Keratinocyte (primary cell): ENCODE results near the gene ZNF615. TPM values are rescaled to one million over a fixed set of nuclear protein-coding genes. Genes with fewer than 3 reads are reported as not detected.

Experiments used
- DNase-seq: peaks from one replicate; pipeline ENCODE4 v3.0.0-alpha.2; 2011; ENCODE audit warnings: low read depth, missing footprints, low spot score
- FAIRE-seq: peaks from 2 replicates; lab custom pipeline; 2011; peaks lifted over from hg19 to GRCh38; lab: Jason Lieb, UNC
- H2AFZ ChIP-seq: 2 replicates; pipeline ENCODE4 v1.6.0; 2012; ENCODE audit warnings: low read length, control low read depth, inconsistent platforms; ENCODE audit not compliant: control insufficient read depth
- H3K27ac ChIP-seq: 2 replicates; pipeline ENCODE4 v1.5.1; 2011; ENCODE audit warnings: low read length; ENCODE audit not compliant: control insufficient read depth, insufficient read depth
- H3K27me3 ChIP-seq: 3 replicates; pipeline ENCODE4 v1.6.0; 2011; ENCODE audit warnings: low read length; ENCODE audit not compliant: control insufficient read depth, insufficient read depth; ENCODE audit errors: extremely low read depth
- H3K36me3 ChIP-seq, 2 experiments: 2 replicates in 1 of 2; 3 replicates in 1 of 2; pipeline ENCODE4 v1.5.1; 2011; ENCODE audit warnings: low read length in 2 of 2, mild to moderate bottlenecking in 1 of 2; ENCODE audit not compliant: control insufficient read depth in 2 of 2, insufficient read depth in 2 of 2; ENCODE audit errors: extremely low read depth in 1 of 2
- H3K4me1 ChIP-seq: 3 replicates; pipeline ENCODE4 v1.5.1; 2011; ENCODE audit warnings: low read length; ENCODE audit not compliant: control insufficient read depth, insufficient read depth; ENCODE audit errors: extremely low read depth
- H3K4me2 ChIP-seq: 3 replicates; pipeline ENCODE4 v1.6.0; 2011; ENCODE audit warnings: low read depth, low read length; ENCODE audit not compliant: control insufficient read depth, insufficient read depth; ENCODE audit errors: extremely low read depth
- H3K4me3 ChIP-seq, 3 experiments: fragments of 200-600 bp in 1 of 3; sonication (generic) in 1 of 3; 2 replicates in 2 of 3; 3 replicates in 1 of 3; pipeline ENCODE4 v1.5.1; 2011 to 2016; ENCODE audit warnings: low read length in 3 of 3, mild to moderate bottlenecking in 3 of 3, control low read depth in 2 of 3, inconsistent platforms in 1 of 3, low read depth in 1 of 3, mixed read lengths in 1 of 3, mixed run types in 1 of 3, moderate library complexity in 1 of 3; ENCODE audit not compliant: control insufficient read depth in 2 of 3, insufficient read depth in 2 of 3; ENCODE audit errors: extremely low read depth in 1 of 3
- H3K79me2 ChIP-seq: 2 replicates; pipeline ENCODE4 v1.6.0; 2012; ENCODE audit warnings: low read length; ENCODE audit not compliant: control insufficient read depth, insufficient read depth
- H3K9ac ChIP-seq: 3 replicates; pipeline ENCODE4 v1.6.0; 2011; ENCODE audit warnings: low read length; ENCODE audit not compliant: control insufficient read depth, insufficient read depth; ENCODE audit errors: extremely low read depth
- H3K9me1 ChIP-seq: 3 replicates; pipeline ENCODE4 v1.6.0; 2011; ENCODE audit warnings: low read length; ENCODE audit not compliant: control insufficient read depth, insufficient read depth; ENCODE audit errors: extremely low read depth
- H3K9me3 ChIP-seq: 2 replicates; pipeline ENCODE4 v1.5.1; 2012; ENCODE audit warnings: low read depth, low read length; ENCODE audit not compliant: control insufficient read depth
- H4K20me1 ChIP-seq: 3 replicates; pipeline ENCODE4 v1.6.0; 2011; ENCODE audit warnings: low read length; ENCODE audit not compliant: control insufficient read depth, insufficient read depth; ENCODE audit errors: extremely low read depth
- EZH2 ChIP-seq: IDR thresholded peaks from one replicate; pipeline ENCODE4 v1.6.1; 2012; ENCODE audit warnings: inconsistent platforms, mild to moderate bottlenecking, low read length, moderate library complexity
- dilution Hi-C: fragments of 300-500 bp; cut with MboI; formaldehyde crosslinking; loops from one replicate; pipeline ENCODE4 v1.7.0; 2020; ENCODE audit warnings: low sequenced_read_pairs; ENCODE audit not compliant: extremely low pct_ligation_motif_present
- polyA plus RNA-seq, 5 experiments: library from polyadenylated mRNA; depleted of rRNA in 3 of 5; stranded (reverse) in 3 of 5; stranded (forward) in 1 of 5; unstranded in 1 of 5; fragments of >200 nt; gene quantifications; 1 replicate in 1 of 5; 2 replicates in 3 of 5; 3 replicates in 1 of 5; pipeline versions ENCODE4 v1.2.1 to v1.2.3, GENCODE V29; 2011 to 2012; ENCODE audit warnings: missing spikeins in 2 of 5, low read depth in 1 of 5, low replicate concordance in 1 of 5
- TF ChIP-seq, protein P1 (sequence below), 3 experiments: IDR thresholded peaks in 1 of 3; conservative IDR thresholded peaks in 1 of 3; optimal IDR thresholded peaks in 1 of 3; 2 replicates in 2 of 3; 3 replicates in 1 of 3; pipeline versions ENCODE3 to v1.5.1; 2011; ENCODE audit warnings: low read length in 3 of 3, mild to moderate bottlenecking in 3 of 3, moderate library complexity in 2 of 3, control low read depth in 1 of 3, inconsistent platforms in 1 of 3; ENCODE audit not compliant: insufficient read depth in 2 of 3; ENCODE audit errors: extremely low read depth in 1 of 3

Gene ZNF615
- polyA plus RNA-seq, 1 donor (not counting 4 experiments of a cell fraction or from before 2014, with no cell fraction given), result 3.7 TPM

DNA sequence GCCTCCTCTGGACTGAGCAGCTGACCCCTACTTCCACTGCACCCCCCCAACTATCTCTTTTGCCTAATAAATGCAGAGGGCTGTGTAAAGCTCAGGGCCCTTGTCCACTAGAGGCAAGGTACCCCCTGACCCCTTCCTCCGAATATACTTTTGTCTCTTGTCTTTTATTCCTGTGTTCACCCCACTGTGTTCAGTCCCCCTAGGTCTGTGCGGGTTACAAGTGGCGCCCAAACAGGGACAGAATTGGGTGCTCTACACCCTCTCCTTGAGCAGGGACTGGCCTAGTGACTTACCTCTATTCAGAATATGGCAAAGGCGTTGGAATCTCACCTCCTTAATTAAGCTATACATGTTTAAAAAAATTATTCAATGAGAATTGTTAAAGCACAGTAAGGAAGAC lies 36.4 kb downstream of the ZNF615 start:
- peaks cover 19% of the 10 kb centered on the region for H3K9me3 ChIP-seq
- H3K9me1 ChIP-seq, result no peaks in the 10 kb centered on the region
- no peaks in the 10 kb centered on the region for H4K20me1 ChIP-seq
- no peak overlapping the region for H3K9ac ChIP-seq
- DNase-seq (no peak), FAIRE-seq (no peak)
- H2AFZ ChIP-seq, result no peak overlapping the region
- H3K4me3 ChIP-seq, result no peak overlapping the region
- no peaks in the 10 kb centered on the region for H3K27me3 ChIP-seq
- no peak overlapping the region for H3K4me2 ChIP-seq
- dilution Hi-C loops, result no loop called here
- H3K27ac ChIP-seq, result no peak overlapping the region
- no peaks in the 10 kb centered on the region for H3K79me2 ChIP-seq
- peaks cover 7 to 23% of the 10 kb centered on the region in 2 experiments for H3K36me3 ChIP-seq
- no peaks in the 10 kb centered on the region for H3K4me1 ChIP-seq
- no peak for TF ChIP-seq EZH2
- TF ChIP-seq, protein P1, sequence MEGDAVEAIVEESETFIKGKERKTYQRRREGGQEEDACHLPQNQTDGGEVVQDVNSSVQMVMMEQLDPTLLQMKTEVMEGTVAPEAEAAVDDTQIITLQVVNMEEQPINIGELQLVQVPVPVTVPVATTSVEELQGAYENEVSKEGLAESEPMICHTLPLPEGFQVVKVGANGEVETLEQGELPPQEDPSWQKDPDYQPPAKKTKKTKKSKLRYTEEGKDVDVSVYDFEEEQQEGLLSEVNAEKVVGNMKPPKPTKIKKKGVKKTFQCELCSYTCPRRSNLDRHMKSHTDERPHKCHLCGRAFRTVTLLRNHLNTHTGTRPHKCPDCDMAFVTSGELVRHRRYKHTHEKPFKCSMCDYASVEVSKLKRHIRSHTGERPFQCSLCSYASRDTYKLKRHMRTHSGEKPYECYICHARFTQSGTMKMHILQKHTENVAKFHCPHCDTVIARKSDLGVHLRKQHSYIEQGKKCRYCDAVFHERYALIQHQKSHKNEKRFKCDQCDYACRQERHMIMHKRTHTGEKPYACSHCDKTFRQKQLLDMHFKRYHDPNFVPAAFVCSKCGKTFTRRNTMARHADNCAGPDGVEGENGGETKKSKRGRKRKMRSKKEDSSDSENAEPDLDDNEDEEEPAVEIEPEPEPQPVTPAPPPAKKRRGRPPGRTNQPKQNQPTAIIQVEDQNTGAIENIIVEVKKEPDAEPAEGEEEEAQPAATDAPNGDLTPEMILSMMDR (optimal IDR thresholded peaks at IDR 0.05 in 1 of 3, IDR thresholded peaks at IDR 0.05 in 1 of 3, conservative IDR thresholded peaks at IDR 0.05 in 1 of 3; ENCODE audit: extremely low read depth in 1 of 3, insufficient read depth in 2 of 3, low read length in 3 of 3), result no peak

DNA sequence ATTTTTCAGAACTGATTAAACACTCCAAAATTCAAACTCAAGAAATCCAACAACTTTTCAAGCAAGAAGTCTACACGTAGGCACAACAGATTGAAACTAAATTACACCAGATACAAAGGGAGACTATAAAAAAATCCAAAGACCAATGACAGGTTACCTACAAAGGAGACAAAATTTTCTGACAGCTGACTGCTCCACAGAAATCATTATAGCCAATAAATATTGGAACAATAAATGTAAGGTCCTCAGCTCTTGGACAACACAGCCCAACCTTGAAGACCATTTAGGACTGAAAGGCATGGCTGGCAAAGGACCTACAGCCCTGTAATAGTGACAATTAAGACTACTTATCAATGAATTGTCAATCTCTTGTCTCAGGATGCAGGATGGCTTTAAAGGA lies 37.3 kb downstream of the ZNF615 start:
- TF ChIP-seq, protein P1 (optimal IDR thresholded peaks at IDR 0.05 in 1 of 3, IDR thresholded peaks at IDR 0.05 in 1 of 3, conservative IDR thresholded peaks at IDR 0.05 in 1 of 3; ENCODE audit: extremely low read depth in 1 of 3, insufficient read depth in 2 of 3, low read length in 3 of 3), result no peak
- no peak for TF ChIP-seq EZH2
- H3K27ac ChIP-seq, result no peak overlapping the region
- no peaks in the 10 kb centered on the region for H3K79me2 ChIP-seq
- no peak for DNase-seq
- H3K4me2 ChIP-seq, result no peak overlapping the region
- H3K27me3 ChIP-seq, result no peaks in the 10 kb centered on the region
- no peak overlapping the region for H2AFZ ChIP-seq
- H3K4me1 ChIP-seq, result no peaks in the 10 kb centered on the region
- dilution Hi-C loops, result no loop called here
- FAIRE-seq, result no peak
- peaks cover 19% of the 10 kb centered on the region for H3K9me3 ChIP-seq
- peaks cover 8 to 25% of the 10 kb centered on the region in 2 experiments for H3K36me3 ChIP-seq
- no peak overlapping the region for H3K9ac ChIP-seq
- no peaks in the 10 kb centered on the region for H4K20me1 ChIP-seq
- H3K9me1 ChIP-seq, result no peaks in the 10 kb centered on the region
- H3K4me3 ChIP-seq, result no peak overlapping the region
